Dedifferentiated amniotic fluid mesenchymal stem cell (primary cell): ENCODE results near the gene PSMB3.
"Not testable (repeated sequence)": the region's sequence is repeated elsewhere in the genome, so short reads cannot be mapped to it uniquely, and the experiment has no call there.

Experiments
- DNase-seq: peaks from one replicate; pipeline ENCODE4 v3.0.0-alpha.2; 2016; ENCODE audit errors: extremely low spot score

The PSMB3 gene

GRCh38 chr17:38749223-38750043 lies 3.1 kb upstream of the PSMB3 start:
- no peak for DNase-seq

- DNase-seq: no peak
Observed at GRCh38 chr17:38750044-38750311, 2.6 kb upstream of the PSMB3 start.

GRCh38 chr17:38750312-38751121 lies 2.0 kb upstream of the PSMB3 start:
- DNase-seq: no peak

GRCh38 chr17:38751144-38751807 lies 1.3 kb upstream of the PSMB3 start:
- no peak for DNase-seq

- DNase-seq: peak; percentile 89
Observed at GRCh38 chr17:38751808-38752307, 683 bp upstream of the PSMB3 start.

- no peak for DNase-seq
Observed at GRCh38 chr17:38753071-38753506, 548 bp downstream of the PSMB3 start.

- DNase-seq: no peak
Observed at GRCh38 chr17:38761612-38762011, 9.1 kb downstream of the PSMB3 start.

- no peak for DNase-seq
Observed at GRCh38 chr17:38762231-38762630, 9.7 kb downstream of the PSMB3 start.

GRCh38 chr17:38766341-38766740 lies 13.8 kb downstream of the PSMB3 start:
- no peak for DNase-seq

- no peak for DNase-seq
Observed at GRCh38 chr17:38768417-38768816, 15.9 kb downstream of the PSMB3 start.

- DNase-seq: no peak
Observed at GRCh38 chr17:38773258-38773657, 20.7 kb downstream of the PSMB3 start.

- DNase-seq: no peak
Observed at GRCh38 chr17:38777641-38778250, 25.2 kb downstream of the PSMB3 start.

- DNase-seq: no peak
Observed at GRCh38 chr17:38779965-38780752, 27.6 kb downstream of the PSMB3 start.

GRCh38 chr17:38783227-38783626 lies 30.7 kb downstream of the PSMB3 start:
- peak; percentile 9 for DNase-seq

- no peak for DNase-seq
Observed at GRCh38 chr17:38786372-38786771, 33.8 kb downstream of the PSMB3 start.

- not testable (repeated sequence) for DNase-seq
Observed at GRCh38 chr17:38787999-38788398, 35.5 kb downstream of the PSMB3 start.

GRCh38 chr17:38789185-38789584 lies 36.6 kb downstream of the PSMB3 start:
- peak; percentile 11 for DNase-seq

GRCh38 chr17:38790148-38790707 lies 37.7 kb downstream of the PSMB3 start:
- peak; percentile 9 for DNase-seq

- peak; percentile 10 for DNase-seq
Observed at GRCh38 chr17:38791162-38791561, 38.6 kb downstream of the PSMB3 start.

- peak; percentile 8 for DNase-seq
Observed at GRCh38 chr17:38794221-38794620, 41.7 kb downstream of the PSMB3 start.
